Measurements from ENCODE around the gene TRIM6.
"Not testable (repeated sequence)": the region's sequence is repeated elsewhere in the genome, so short reads cannot be mapped to it uniquely, and the experiment has no call there.

The TRIM6 gene

GRCh38 chr11:5600374-5600851 lies 4.0 kb downstream of the TRIM6 start:
- Histone ChIP-seq H3K4me3 (ENCODE audit: low read depth, low read length) (no peak overlapping the region), H3K27me3 (no peaks in the 10 kb centered on the region), H3K4me1 (no peaks in the 10 kb centered on the region), H3K36me3 (no peaks in the 10 kb centered on the region), H3K9me3 (no peaks in the 10 kb centered on the region)
- DNase-seq: peak; percentile 49
- peak; percentile 62 for TF ChIP-seq CTCF (IDR thresholded peaks at IDR 0.05; ENCODE audit: low read depth, low read length)

GRCh38 chr11:5602791-5603190 lies 6.4 kb downstream of the TRIM6 start:
- not testable (repeated sequence) for H3K36me3 ChIP-seq, DNase-seq

GRCh38 chr11:5603326-5603725 lies 6.9 kb downstream of the TRIM6 start:
- H3K4me1 ChIP-seq: no peaks in the 10 kb centered on the region

More at GRCh38 chr11:5602791-5603190, 6.4 kb downstream of the TRIM6 start:
- H3K4me1 ChIP-seq; H3K27me3 ChIP-seq; H3K4me3 ChIP-seq (ENCODE audit: low read depth, low read length); H3K9me3 ChIP-seq: not testable (repeated sequence)

GRCh38 chr11:5604896-5605295 lies 8.5 kb downstream of the TRIM6 start:
- Histone ChIP-seq H3K4me3 (ENCODE audit: low read depth, low read length) (no peak overlapping the region), H3K36me3 (no peaks in the 10 kb centered on the region), H3K9me3 (no peaks in the 10 kb centered on the region), H3K27me3 (no peaks in the 10 kb centered on the region), H3K4me1 (no peaks in the 10 kb centered on the region)
- no peak for TF ChIP-seq CTCF (IDR thresholded peaks at IDR 0.05; ENCODE audit: low read depth, low read length)
- DNase-seq: no peak

More at GRCh38 chr11:5603326-5603725, 6.9 kb downstream of the TRIM6 start:
- Histone ChIP-seq H3K36me3 (no peaks in the 10 kb centered on the region), H3K9me3 (no peaks in the 10 kb centered on the region), H3K4me3 (ENCODE audit: low read depth, low read length) (no peak overlapping the region), H3K27me3 (no peaks in the 10 kb centered on the region)
- DNase-seq: no peak
- no peak for TF ChIP-seq CTCF (IDR thresholded peaks at IDR 0.05; ENCODE audit: low read depth, low read length)

GRCh38 chr11:5605849-5606248 lies 9.4 kb downstream of the TRIM6 start:
- TF ChIP-seq CTCF (IDR thresholded peaks at IDR 0.05; ENCODE audit: low read depth, low read length): no peak
- Histone ChIP-seq H3K9me3 (no peaks in the 10 kb centered on the region), H3K4me3 (ENCODE audit: low read depth, low read length) (no peak overlapping the region), H3K4me1 (no peaks in the 10 kb centered on the region), H3K36me3 (no peaks in the 10 kb centered on the region), H3K27me3 (no peaks in the 10 kb centered on the region)
- DNase-seq: no peak

GRCh38 chr11:5608808-5609207 lies 12.4 kb downstream of the TRIM6 start:
- TF ChIP-seq CTCF (IDR thresholded peaks at IDR 0.05; ENCODE audit: low read depth, low read length): no peak
- DNase-seq: no peak
- Histone ChIP-seq H3K9me3 (no peaks in the 10 kb centered on the region), H3K4me3 (ENCODE audit: low read depth, low read length) (no peak overlapping the region), H3K36me3 (no peaks in the 10 kb centered on the region), H3K27me3 (no peaks in the 10 kb centered on the region), H3K4me1 (no peaks in the 10 kb centered on the region)

- no peak overlapping the region for H3K4me3 ChIP-seq (ENCODE audit: low read depth, low read length)
- no peak for DNase-seq
- H3K9me3 ChIP-seq: no peaks in the 10 kb centered on the region
- H3K36me3 ChIP-seq: no peaks in the 10 kb centered on the region
- no peak for TF ChIP-seq CTCF (IDR thresholded peaks at IDR 0.05; ENCODE audit: low read depth, low read length)
- H3K4me1 ChIP-seq: no peaks in the 10 kb centered on the region
- no peaks in the 10 kb centered on the region for H3K27me3 ChIP-seq
These were observed 14.0 kb downstream of the TRIM6 start for GRCh38 chr11:5610446-5610845.

Measured in BE2C (cell line).